Retinal pigment epithelial cell (primary cell): ENCODE data around the gene CTTNBP2.

Experiments used
- DNase-seq: peaks from one replicate; pipeline ENCODE4 v3.0.0-alpha.2; 2010; ENCODE audit warnings: low read depth
- H3K4me3 ChIP-seq: 2 replicates; pipeline ENCODE4 v1.5.1; 2011; ENCODE audit warnings: mild to moderate bottlenecking, low read length, control low read depth, moderate library complexity
- CTCF ChIP-seq: conservative IDR thresholded peaks from 2 replicates; pipeline ENCODE4 v1.5.1; 2011; ENCODE audit warnings: low read depth, low read length, control low read depth, inconsistent platforms

Gene CTTNBP2

GRCh38 chr7:117666689-117667088, 206.6 kb downstream of the CTTNBP2 start:
- TF ChIP-seq CTCF: no peak
- H3K4me3 ChIP-seq: no peak overlapping the region
- DNase-seq: no peak

DNA sequence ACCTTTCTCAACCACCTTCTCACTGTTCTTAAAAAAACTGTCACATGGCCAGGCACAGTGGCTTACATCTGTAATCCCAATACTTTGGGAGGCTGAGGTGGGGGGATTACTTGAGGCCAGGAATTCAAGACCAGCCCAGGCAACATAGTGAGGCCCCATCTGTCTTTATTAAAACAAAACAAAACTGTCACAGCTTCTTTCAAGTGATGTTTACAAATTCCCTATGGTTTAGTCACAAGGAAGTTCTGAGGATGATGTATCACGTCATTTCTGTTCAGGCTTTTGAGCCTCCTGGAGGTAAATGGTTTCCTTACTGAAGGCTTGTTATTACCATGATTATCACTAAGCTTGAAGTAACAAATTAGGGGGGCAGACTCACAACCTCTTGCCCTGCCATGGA, 207.2 kb downstream of the CTTNBP2 start:
- no peak for TF ChIP-seq CTCF

GRCh38 chr7:117665368-117665767, 207.9 kb downstream of the CTTNBP2 start:
- H3K4me3 ChIP-seq: no peak overlapping the region
- TF ChIP-seq CTCF: no peak
- DNase-seq: peak; percentile 86

More for the DNA sequence above, 207.2 kb downstream of the CTTNBP2 start:
- peak; percentile 68 for DNase-seq
- H3K4me3 ChIP-seq: no peak overlapping the region

DNA sequence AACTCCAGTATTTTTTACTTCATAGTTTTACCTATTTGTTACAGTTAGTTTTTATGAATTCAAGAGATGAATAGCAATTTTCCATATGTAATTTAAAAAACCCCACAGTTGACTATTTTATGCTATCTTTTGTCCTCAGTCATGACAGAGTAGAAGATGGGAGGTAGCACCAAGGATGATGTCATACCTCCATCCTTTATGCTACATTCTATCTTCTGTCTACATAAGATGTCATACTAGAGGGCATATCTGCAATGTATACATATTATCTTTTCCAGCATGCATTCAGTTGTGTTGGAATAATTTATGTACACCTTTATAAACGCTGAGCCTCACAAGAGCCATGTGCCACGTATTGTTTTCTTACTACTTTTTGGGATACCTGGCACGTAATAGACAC, 209.2 kb downstream of the CTTNBP2 start:
- H3K4me3 ChIP-seq: no peak overlapping the region
- no peak for TF ChIP-seq CTCF

DNA sequence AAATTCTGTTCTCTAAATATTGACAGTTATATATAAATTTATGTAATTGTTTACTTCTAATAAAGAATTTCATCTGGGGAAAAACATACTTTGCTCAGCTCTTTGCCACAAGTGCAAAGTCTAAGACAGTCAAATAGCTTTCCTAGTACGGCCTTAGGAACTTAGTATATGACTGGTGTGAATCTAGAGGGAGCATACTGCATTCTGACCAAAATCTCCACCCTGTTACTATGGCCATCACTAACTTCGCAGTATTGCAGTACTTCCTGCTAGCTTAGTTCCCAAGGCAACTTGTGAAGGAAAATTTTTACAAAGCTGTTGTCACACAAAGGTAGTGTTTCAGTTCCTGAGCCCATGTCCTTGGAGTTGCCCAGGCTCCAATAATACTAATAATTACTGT, 211.9 kb downstream of the CTTNBP2 start:
- no peak for DNase-seq
- no peak overlapping the region for H3K4me3 ChIP-seq
- no peak for TF ChIP-seq CTCF

More for the DNA sequence above, 209.2 kb downstream of the CTTNBP2 start:
- DNase-seq: no peak
